HCT116 (cell line): Measurements from ENCODE around the gene OAT.

Experiments
- CBX3 ChIP-seq: IDR thresholded peaks from 2 replicates; pipeline ENCODE4 v1.6.1; 2012; ENCODE audit warnings: low read depth
- EZH2phosphoT487 ChIP-seq: fragments of 200-600 bp; IDR thresholded peaks from 2 replicates; pipeline ENCODE4 v1.6.1; 2018; ENCODE audit warnings: antibody characterized with exemption, borderline replicate concordance
- JUND ChIP-seq: IDR thresholded peaks from 2 replicates; pipeline ENCODE4 v1.6.1; 2012
- POLR2A ChIP-seq: IDR thresholded peaks from 2 replicates; pipeline ENCODE4 v1.7.0; 2011; ENCODE audit warnings: borderline replicate concordance; ENCODE audit not compliant: insufficient read depth, insufficient read length; ENCODE audit errors: extremely low read depth
- POLR2AphosphoS5 ChIP-seq: IDR thresholded peaks from 2 replicates; pipeline ENCODE4 v1.6.1; 2011; ENCODE audit warnings: mild to moderate bottlenecking, low read depth, low read length, moderate library complexity
- SRF ChIP-seq: IDR thresholded peaks from 2 replicates; pipeline ENCODE4 v1.6.1; 2012; ENCODE audit warnings: low read depth
- TCF7L2 ChIP-seq: IDR thresholded peaks from 2 replicates; pipeline ENCODE4 v1.7.0; 2011; ENCODE audit warnings: borderline replicate concordance, inconsistent platforms; ENCODE audit not compliant: insufficient read depth, insufficient read length; ENCODE audit errors: extremely low read depth
- YY1 ChIP-seq: IDR thresholded peaks from 2 replicates; pipeline ENCODE4 v1.6.1; 2011; ENCODE audit warnings: low read length, low read depth, moderate library complexity, mild to moderate bottlenecking; ENCODE audit not compliant: insufficient replicate concordance; ENCODE audit errors: extremely low read depth
- TF ChIP-seq, protein P1 (sequence below): IDR thresholded peaks from 2 replicates; pipeline ENCODE4 v1.6.1; 2012
- TF ChIP-seq, protein P2 (sequence below), 3 experiments: fragments of 200-600 bp in 1 of 3; sonication (generic) in 1 of 3; IDR thresholded peaks in 2 of 3; conservative IDR thresholded peaks in 1 of 3; 2 replicates each; pipeline ENCODE4 v1.5.1; 2012 to 2017; ENCODE audit warnings: low read depth in 2 of 3, low read length in 2 of 3, antibody characterized with exemption in 1 of 3, borderline replicate concordance in 1 of 3, control low read depth in 1 of 3, mild to moderate bottlenecking in 1 of 3, mixed read lengths in 1 of 3, mixed run types in 1 of 3, moderate library complexity in 1 of 3; ENCODE audit not compliant: insufficient read depth in 1 of 3

GRCh38 chr10:124455441-124455840 lies 36.7 kb upstream of the OAT start:
- TF ChIP-seq, protein P1, sequence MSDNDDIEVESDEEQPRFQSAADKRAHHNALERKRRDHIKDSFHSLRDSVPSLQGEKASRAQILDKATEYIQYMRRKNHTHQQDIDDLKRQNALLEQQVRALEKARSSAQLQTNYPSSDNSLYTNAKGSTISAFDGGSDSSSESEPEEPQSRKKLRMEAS = no peak
- TF ChIP-seq YY1 (no peak), POLR2A (no peak), CBX3 (no peak), TCF7L2 (no peak), SRF (no peak), EZH2phosphoT487 (no peak), POLR2AphosphoS5 (no peak), JUND (no peak)
- TF ChIP-seq, protein P2, sequence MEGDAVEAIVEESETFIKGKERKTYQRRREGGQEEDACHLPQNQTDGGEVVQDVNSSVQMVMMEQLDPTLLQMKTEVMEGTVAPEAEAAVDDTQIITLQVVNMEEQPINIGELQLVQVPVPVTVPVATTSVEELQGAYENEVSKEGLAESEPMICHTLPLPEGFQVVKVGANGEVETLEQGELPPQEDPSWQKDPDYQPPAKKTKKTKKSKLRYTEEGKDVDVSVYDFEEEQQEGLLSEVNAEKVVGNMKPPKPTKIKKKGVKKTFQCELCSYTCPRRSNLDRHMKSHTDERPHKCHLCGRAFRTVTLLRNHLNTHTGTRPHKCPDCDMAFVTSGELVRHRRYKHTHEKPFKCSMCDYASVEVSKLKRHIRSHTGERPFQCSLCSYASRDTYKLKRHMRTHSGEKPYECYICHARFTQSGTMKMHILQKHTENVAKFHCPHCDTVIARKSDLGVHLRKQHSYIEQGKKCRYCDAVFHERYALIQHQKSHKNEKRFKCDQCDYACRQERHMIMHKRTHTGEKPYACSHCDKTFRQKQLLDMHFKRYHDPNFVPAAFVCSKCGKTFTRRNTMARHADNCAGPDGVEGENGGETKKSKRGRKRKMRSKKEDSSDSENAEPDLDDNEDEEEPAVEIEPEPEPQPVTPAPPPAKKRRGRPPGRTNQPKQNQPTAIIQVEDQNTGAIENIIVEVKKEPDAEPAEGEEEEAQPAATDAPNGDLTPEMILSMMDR (IDR thresholded peaks at IDR 0.05 in 2 of 3, conservative IDR thresholded peaks at IDR 0.05 in 1 of 3; ENCODE audit: borderline replicate concordance in 1 of 3, insufficient read depth in 1 of 3, low read depth in 2 of 3, low read length in 2 of 3) = no peak
